ENCODE data around the gene ZBTB37.

DNA sequence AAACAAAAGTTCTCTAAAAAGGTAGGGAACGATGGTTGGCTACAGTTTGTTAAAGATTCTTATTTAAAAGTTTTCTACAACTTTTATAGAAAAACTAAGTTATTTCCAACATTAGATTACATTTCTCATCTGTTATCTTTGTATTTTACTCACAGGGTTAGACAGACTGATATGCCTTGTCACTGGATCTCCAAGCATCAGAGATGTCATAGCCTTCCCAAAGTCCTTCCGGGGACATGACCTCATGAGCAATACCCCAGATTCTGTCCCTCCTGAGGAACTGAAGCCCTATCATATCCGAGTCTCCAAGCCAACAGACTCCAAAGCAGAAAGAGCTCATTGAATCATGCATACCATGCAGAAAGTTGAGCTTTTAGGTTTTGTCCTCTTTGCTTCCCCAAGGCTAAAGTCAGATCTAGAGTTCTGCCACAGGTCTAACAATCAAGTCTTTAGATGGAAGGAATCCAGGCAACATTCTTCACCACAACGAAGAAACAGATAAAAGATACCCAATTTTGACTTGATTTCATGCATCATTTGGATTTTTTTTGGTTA, 10.7 kb upstream of the ZBTB37 start:
- TF ChIP-seq, protein P1, sequence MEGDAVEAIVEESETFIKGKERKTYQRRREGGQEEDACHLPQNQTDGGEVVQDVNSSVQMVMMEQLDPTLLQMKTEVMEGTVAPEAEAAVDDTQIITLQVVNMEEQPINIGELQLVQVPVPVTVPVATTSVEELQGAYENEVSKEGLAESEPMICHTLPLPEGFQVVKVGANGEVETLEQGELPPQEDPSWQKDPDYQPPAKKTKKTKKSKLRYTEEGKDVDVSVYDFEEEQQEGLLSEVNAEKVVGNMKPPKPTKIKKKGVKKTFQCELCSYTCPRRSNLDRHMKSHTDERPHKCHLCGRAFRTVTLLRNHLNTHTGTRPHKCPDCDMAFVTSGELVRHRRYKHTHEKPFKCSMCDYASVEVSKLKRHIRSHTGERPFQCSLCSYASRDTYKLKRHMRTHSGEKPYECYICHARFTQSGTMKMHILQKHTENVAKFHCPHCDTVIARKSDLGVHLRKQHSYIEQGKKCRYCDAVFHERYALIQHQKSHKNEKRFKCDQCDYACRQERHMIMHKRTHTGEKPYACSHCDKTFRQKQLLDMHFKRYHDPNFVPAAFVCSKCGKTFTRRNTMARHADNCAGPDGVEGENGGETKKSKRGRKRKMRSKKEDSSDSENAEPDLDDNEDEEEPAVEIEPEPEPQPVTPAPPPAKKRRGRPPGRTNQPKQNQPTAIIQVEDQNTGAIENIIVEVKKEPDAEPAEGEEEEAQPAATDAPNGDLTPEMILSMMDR (IDR thresholded peaks at IDR 0.05; ENCODE audit: insufficient read depth, low read length) = no peak
- TF ChIP-seq POLR2AphosphoS5 (IDR thresholded peaks at IDR 0.05; ENCODE audit: low read depth) = no peak
- no peak for TF ChIP-seq GABPA (IDR thresholded peaks at IDR 0.05; ENCODE audit: low read depth)
- TF ChIP-seq REST (IDR thresholded peaks at IDR 0.05; ENCODE audit: insufficient replicate concordance, low read depth) = no peak

Data from HL-60 (cell line).